Activated T-helper 2 cell treated with anti-CD3 and anti-CD28 coated beads, Interferon-gamma antibody, Interleukin-2, Interleukin-4, amounts not matched to agents 10 μg/mL and 5 μg/mL and 100 μg/mL, durations not matched to agents 14 hours and 24 hours and 36 hours (primary cell): ENCODE measurements around the gene FCRL4. TPM values are rescaled to one million over a fixed set of nuclear protein-coding genes. Genes with fewer than 3 reads are reported as not detected.

Experiments
- DNase-seq: peaks from one replicate; pipeline ENCODE4 v3.0.0; 2021; ENCODE audit warnings: low spot score
- H3K27ac Mint-ChIP-seq: one replicate; pipeline ENCODE4 v1.8.0; 2021; ENCODE audit warnings: mixed read lengths
- H3K27me3 Mint-ChIP-seq: one replicate; pipeline ENCODE4 v1.8.0; 2021; ENCODE audit warnings: low read depth, mixed read lengths
- H3K36me3 Mint-ChIP-seq: one replicate; pipeline ENCODE4 v1.8.0; 2021; ENCODE audit warnings: low read depth, mixed read lengths
- H3K4me1 Mint-ChIP-seq: one replicate; pipeline ENCODE4 v1.8.0; 2021; ENCODE audit warnings: low read depth, mixed read lengths
- H3K4me3 Mint-ChIP-seq: one replicate; pipeline ENCODE4 v1.8.0; 2021; ENCODE audit warnings: low read depth, mild to moderate bottlenecking, moderate library complexity, mixed read lengths
- H3K9me3 Mint-ChIP-seq: one replicate; pipeline ENCODE4 v1.8.0; 2021; ENCODE audit warnings: mixed read lengths
- intact Hi-C: fragments of 100-400 bp; cut with micrococcal nuclease; formaldehyde crosslinking; loops from one replicate; pipeline ENCODE4 v1.15.1; 2023
- total RNA-seq: library from RNA; stranded (reverse); gene quantifications from 2 replicates; pipeline ENCODE4 v1.2.3, GENCODE V29; 2022

FCRL4 gene
- total RNA-seq: not detected in 2 replicates

GRCh38 chr1:157597959-157598667 is at the start of gene FCRL4:
Gene FCRL4, minus strand, starts transcription at chr1:157598085. Its CDS starts 141 bp downstream, at chr1:157597944.
- intact Hi-C loops: no loop called here
- Mint-ChIP-seq H3K9me3 (no peaks in the 10 kb centered on the region), H3K4me3 (no peak within 1 kb of the TSS), H3K4me1 (peaks cover 7% of the 10 kb centered on the region), H3K27me3 (peaks cover 13% of the 10 kb centered on the region), H3K27ac (no peak within 1 kb of the TSS), H3K36me3 (no peaks in the 10 kb centered on the region)
- no peak for DNase-seq

DNA sequence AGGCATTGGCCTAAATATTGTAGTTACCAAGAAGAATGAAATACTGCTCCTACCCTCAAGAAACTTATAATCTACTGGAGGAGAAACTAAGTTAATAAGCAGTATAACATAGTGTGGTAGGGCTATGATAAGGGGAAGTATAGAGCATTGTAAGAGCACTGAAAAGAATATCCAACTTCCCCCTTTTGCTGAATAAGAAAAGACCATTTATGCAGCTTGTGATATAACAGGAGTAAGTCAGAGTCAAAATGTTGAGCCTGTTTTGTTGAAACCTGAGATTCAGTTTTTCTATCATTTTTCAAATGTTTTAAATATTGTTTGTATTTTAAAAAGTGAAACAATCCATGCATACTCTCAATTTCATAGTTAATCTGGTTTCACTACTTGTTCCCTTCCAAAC is 48.3 kb upstream of the FCRL4 start:
- Mint-ChIP-seq H3K4me3 (no peak overlapping the region), H3K9me3 (no peaks in the 10 kb centered on the region), H3K27ac (no peak overlapping the region), H3K36me3 (no peaks in the 10 kb centered on the region), H3K4me1 (no peaks in the 10 kb centered on the region), H3K27me3 (peaks cover 9% of the 10 kb centered on the region)
- intact Hi-C loops: no loop called here
- no peak for DNase-seq

- Mint-ChIP-seq H3K4me3 (no peak overlapping the region), H3K9me3 (no peaks in the 10 kb centered on the region), H3K27ac (no peak overlapping the region), H3K36me3 (no peaks in the 10 kb centered on the region), H3K27me3 (peaks cover 6% of the 10 kb centered on the region), H3K4me1 (no peaks in the 10 kb centered on the region)
- intact Hi-C loops: no loop called here
- DNase-seq: no peak
These were observed 43.3 kb upstream of the FCRL4 start for GRCh38 chr1:157641177-157641576.

GRCh38 chr1:157639800-157640199 is 41.9 kb upstream of the FCRL4 start:
- Mint-ChIP-seq H3K27me3 (peaks cover 8% of the 10 kb centered on the region), H3K4me1 (no peaks in the 10 kb centered on the region), H3K27ac (no peak overlapping the region), H3K4me3 (no peak overlapping the region), H3K9me3 (no peaks in the 10 kb centered on the region), H3K36me3 (no peaks in the 10 kb centered on the region)
- intact Hi-C loops: no loop called here
- DNase-seq: no peak

- no peaks in the 10 kb centered on the region for H3K36me3 Mint-ChIP-seq
- peaks cover 12% of the 10 kb centered on the region for H3K27me3 Mint-ChIP-seq
- no peaks in the 10 kb centered on the region for H3K9me3 Mint-ChIP-seq
- no peak overlapping the region for H3K27ac Mint-ChIP-seq
- no peak for DNase-seq
- intact Hi-C loops: no loop called here
- H3K4me1 Mint-ChIP-seq: no peaks in the 10 kb centered on the region
- H3K4me3 Mint-ChIP-seq: no peak overlapping the region
These were observed 30.9 kb upstream of the FCRL4 start for GRCh38 chr1:157628773-157629172.

DNA sequence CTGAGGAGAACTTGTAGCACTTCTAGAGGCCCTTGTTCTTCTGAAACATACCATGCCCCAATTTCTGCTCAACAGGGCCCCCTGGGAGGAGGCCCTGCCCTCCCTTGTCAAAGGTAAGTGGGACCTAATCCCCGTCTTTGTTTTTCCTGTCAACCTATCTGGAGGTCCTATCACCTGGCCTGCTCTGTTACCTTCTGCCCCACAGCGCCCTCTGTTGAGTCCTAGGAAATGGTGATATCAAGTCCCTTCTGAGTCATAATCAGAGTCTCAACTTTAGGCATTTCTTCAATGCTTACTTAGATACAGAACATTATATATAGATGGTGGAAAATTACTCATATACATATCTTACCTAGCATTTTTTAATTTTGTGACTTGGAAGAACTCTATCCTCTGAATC is 28.2 kb upstream of the FCRL4 start:
- Mint-ChIP-seq H3K4me1 (no peaks in the 10 kb centered on the region), H3K36me3 (no peaks in the 10 kb centered on the region), H3K9me3 (no peaks in the 10 kb centered on the region), H3K4me3 (no peak overlapping the region), H3K27me3 (peaks cover 7% of the 10 kb centered on the region), H3K27ac (no peak overlapping the region)
- no peak for DNase-seq
- intact Hi-C loops: no loop called here

DNA sequence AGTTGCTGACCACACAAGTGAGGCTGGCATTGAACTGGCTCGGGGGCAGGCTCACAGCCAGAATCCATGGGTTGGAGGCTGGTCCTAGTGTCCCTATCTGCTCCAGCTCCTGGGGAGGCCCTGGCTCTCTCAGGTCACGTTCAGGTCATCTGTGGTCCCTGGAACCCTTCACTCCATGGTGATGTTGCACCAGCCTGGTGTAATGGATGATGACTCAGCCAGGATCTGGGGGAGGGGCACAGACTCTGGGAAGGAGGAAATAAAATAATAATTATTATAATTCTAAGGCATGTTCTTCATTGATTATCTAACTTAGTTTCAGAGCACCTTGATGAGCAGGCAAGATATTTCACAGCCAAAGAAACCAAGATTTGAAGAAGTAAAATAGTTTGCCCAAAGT is 26.6 kb upstream of the FCRL4 start:
- Mint-ChIP-seq H3K36me3 (no peaks in the 10 kb centered on the region), H3K4me3 (no peak overlapping the region), H3K9me3 (no peaks in the 10 kb centered on the region), H3K27me3 (peaks cover 3% of the 10 kb centered on the region), H3K4me1 (no peaks in the 10 kb centered on the region), H3K27ac (no peak overlapping the region)
- no peak for DNase-seq
- intact Hi-C loops: no loop called here

DNA sequence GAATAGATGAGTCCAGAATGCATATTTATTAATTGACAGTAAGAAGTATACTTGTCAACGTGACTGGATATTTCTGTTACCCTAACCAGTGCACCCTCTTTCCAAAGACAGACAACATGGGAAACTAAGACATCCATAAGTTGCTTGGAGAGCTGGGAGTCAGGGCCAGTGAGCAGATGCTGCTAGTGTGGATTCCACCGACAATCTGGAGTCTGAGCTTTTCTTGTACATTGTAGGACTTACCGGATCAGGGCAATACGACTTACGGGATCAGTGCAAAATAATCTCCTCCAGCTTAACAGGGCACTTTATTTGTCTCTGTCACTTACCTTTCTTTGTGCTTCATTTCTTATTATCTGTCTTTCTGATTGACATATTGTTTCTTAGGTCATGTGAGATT is 24.6 kb upstream of the FCRL4 start:
- intact Hi-C loops: no loop called here
- peaks cover 2% of the 10 kb centered on the region for H3K27me3 Mint-ChIP-seq
- H3K27ac Mint-ChIP-seq: no peak overlapping the region
- DNase-seq: no peak
- H3K36me3 Mint-ChIP-seq: no peaks in the 10 kb centered on the region
- no peaks in the 10 kb centered on the region for H3K4me1 Mint-ChIP-seq
- H3K4me3 Mint-ChIP-seq: no peak overlapping the region
- H3K9me3 Mint-ChIP-seq: no peaks in the 10 kb centered on the region

DNA sequence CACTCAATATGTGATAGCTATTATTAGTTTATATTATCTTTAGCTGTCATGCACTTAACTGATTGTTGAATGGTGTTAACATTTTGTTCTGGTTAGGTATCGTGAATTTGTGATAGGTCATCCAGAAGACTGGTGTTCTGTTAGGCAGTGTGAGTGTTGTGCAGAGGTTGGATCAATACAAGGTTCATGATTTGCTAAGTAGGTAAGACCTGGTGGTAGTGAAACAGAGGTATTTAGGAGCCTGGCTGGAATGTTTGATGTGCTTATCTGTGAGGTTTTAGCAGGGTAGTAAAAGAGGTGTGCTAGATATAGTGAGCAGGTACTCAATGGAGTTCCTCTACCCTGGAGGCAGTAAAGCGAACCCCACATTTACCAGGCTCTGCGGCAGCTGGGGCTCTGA is 20.3 kb upstream of the FCRL4 start:
- intact Hi-C loops: no loop called here
- no peaks in the 10 kb centered on the region for H3K4me1 Mint-ChIP-seq
- peaks cover 2% of the 10 kb centered on the region for H3K27me3 Mint-ChIP-seq
- H3K9me3 Mint-ChIP-seq: no peaks in the 10 kb centered on the region
- H3K36me3 Mint-ChIP-seq: no peaks in the 10 kb centered on the region
- no peak for DNase-seq
- no peak overlapping the region for H3K4me3 Mint-ChIP-seq
- H3K27ac Mint-ChIP-seq: no peak overlapping the region

GRCh38 chr1:157600236-157600635 is 2.4 kb upstream of the FCRL4 start:
- Mint-ChIP-seq H3K4me3 (no peak overlapping the region), H3K36me3 (no peaks in the 10 kb centered on the region), H3K27me3 (peaks cover 14% of the 10 kb centered on the region), H3K4me1 (peaks cover 6% of the 10 kb centered on the region), H3K27ac (no peak overlapping the region), H3K9me3 (no peaks in the 10 kb centered on the region)
- DNase-seq: no peak
- intact Hi-C loops: no loop called here

GRCh38 chr1:157596384-157596783 is 1.5 kb downstream of the FCRL4 start:
- H3K36me3 Mint-ChIP-seq: no peaks in the 10 kb centered on the region
- intact Hi-C loops: no loop called here
- no peak for DNase-seq
- peaks cover 13% of the 10 kb centered on the region for H3K27me3 Mint-ChIP-seq
- no peak overlapping the region for H3K4me3 Mint-ChIP-seq
- H3K4me1 Mint-ChIP-seq: peaks cover 7% of the 10 kb centered on the region
- H3K27ac Mint-ChIP-seq: no peak overlapping the region
- no peaks in the 10 kb centered on the region for H3K9me3 Mint-ChIP-seq

DNA sequence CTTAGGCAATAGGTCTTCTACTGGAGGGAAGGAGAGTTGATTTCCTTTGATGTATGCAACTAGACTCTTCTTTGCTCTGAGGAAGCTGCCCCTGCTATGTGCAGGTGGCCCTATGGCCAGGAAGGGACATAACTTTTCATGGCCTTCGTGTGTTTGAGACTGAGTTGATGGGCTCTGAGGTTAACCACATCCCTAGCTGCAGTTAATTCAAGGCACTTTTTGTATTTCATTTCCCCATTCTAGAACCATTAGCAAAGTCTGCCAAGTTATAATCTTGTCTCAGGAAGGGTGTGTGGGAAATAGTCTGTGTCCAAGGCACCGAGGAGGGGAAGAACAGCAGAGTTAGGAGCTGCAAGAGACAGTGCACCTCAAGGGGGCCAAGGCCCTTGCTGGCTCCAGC is 2.5 kb downstream of the FCRL4 start:
- DNase-seq: no peak
- no peak overlapping the region for H3K4me3 Mint-ChIP-seq
- no peaks in the 10 kb centered on the region for H3K9me3 Mint-ChIP-seq
- no peak overlapping the region for H3K27ac Mint-ChIP-seq
- intact Hi-C loops: no loop called here
- H3K27me3 Mint-ChIP-seq: peaks cover 10% of the 10 kb centered on the region
- no peaks in the 10 kb centered on the region for H3K36me3 Mint-ChIP-seq
- peaks cover 7% of the 10 kb centered on the region for H3K4me1 Mint-ChIP-seq

DNA sequence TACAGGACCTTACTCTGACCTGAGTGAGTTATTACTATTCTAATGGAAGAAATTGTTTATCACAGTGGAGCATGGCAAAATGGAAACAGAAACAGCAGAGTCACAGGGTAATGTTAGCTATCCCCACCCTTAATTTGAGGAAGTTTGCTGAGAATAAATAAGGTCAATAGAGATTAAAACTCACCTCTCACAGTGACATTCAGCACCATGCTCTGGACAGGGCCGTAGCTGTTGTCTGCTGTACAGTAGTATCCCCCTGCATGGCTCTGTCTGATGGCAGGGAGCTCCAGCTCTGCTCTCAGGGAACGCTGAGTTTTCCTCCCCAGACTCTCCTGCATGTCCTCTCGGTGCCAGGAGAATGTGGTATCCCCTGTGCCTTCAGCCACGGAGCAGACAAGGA is 11.9 kb downstream of the FCRL4 start:
- no peaks in the 10 kb centered on the region for H3K9me3 Mint-ChIP-seq
- H3K4me1 Mint-ChIP-seq: no peaks in the 10 kb centered on the region
- H3K4me3 Mint-ChIP-seq: no peak overlapping the region
- H3K27me3 Mint-ChIP-seq: peaks cover 2% of the 10 kb centered on the region
- H3K36me3 Mint-ChIP-seq: no peaks in the 10 kb centered on the region
- no peak for DNase-seq
- H3K27ac Mint-ChIP-seq: no peak overlapping the region
- intact Hi-C loops: no loop called here

GRCh38 chr1:157584503-157584902 is 13.4 kb downstream of the FCRL4 start:
- H3K4me1 Mint-ChIP-seq: no peaks in the 10 kb centered on the region
- H3K36me3 Mint-ChIP-seq: no peaks in the 10 kb centered on the region
- H3K27me3 Mint-ChIP-seq: peaks cover 1% of the 10 kb centered on the region
- no peak overlapping the region for H3K4me3 Mint-ChIP-seq
- intact Hi-C loops: loop anchor here (5.0 kb wide), 1 partner anchor 108 kb away; no protein-coding TSS in a partner anchor
- H3K27ac Mint-ChIP-seq: no peak overlapping the region
- H3K9me3 Mint-ChIP-seq: no peaks in the 10 kb centered on the region
- no peak for DNase-seq
